Measurements from ENCODE around the gene TBR1.

The TBR1 gene

GRCh38 chr2:161419638-161420190 lies 3.6 kb downstream of the TBR1 start:
- WGBS, 2 donors (ENCODE audit: extremely low coverage in 2 of 2, insufficient read length in 2 of 2, insufficient replicate concordance in 1 of 2): no CpG with 5 or more reads among the region's 3 CpGs
- H3K4ac ChIP-seq (ENCODE audit: low read length): no peak overlapping the region
- no peak overlapping the region for H3K14ac ChIP-seq (ENCODE audit: low read length)
- H4K8ac ChIP-seq (ENCODE audit: low read depth, low read length): no peak overlapping the region
- no peak overlapping the region for H3K4me2 ChIP-seq (ENCODE audit: insufficient read depth, low read length, poor library complexity, severe bottlenecking)
- H2BK15ac ChIP-seq (ENCODE audit: low read length): no peak overlapping the region
- H3K18ac ChIP-seq (ENCODE audit: low read length): no peak overlapping the region
- no peaks in the 10 kb centered on the region for H3K79me1 ChIP-seq (ENCODE audit: low read depth, low read length)
- H3K27me3 ChIP-seq (ENCODE audit: control insufficient read depth in 3 of 3, insufficient read depth in 3 of 3, low read depth in 1 of 3, low read length in 3 of 3): peaks cover 44 to 100% (median 96%) of the 10 kb centered on the region in 3 experiments
- no peak for DNase-seq (ENCODE audit: low spot score)
- no peak overlapping the region for H3K4me3 ChIP-seq (ENCODE audit: low read length in 2 of 2)
- H2BK5ac ChIP-seq (ENCODE audit: low read length): no peak overlapping the region
- no peak overlapping the region for H4K91ac ChIP-seq (ENCODE audit: low read depth, low read length, poor library complexity)
- H2AFZ ChIP-seq (ENCODE audit: low read length): no peak overlapping the region
- no peak overlapping the region for H2BK12ac ChIP-seq (ENCODE audit: low read length)
- no peak overlapping the region for H3K9ac ChIP-seq (ENCODE audit: low read depth, low read length, poor library complexity)
- no peak overlapping the region for H3K27ac ChIP-seq (replicated peaks; ENCODE audit: low read length)
- H2BK120ac ChIP-seq (ENCODE audit: low read depth, low read length): no peak overlapping the region
- H3K36me3 ChIP-seq (replicated peaks in 1 of 2; ENCODE audit: control insufficient read depth in 2 of 2, insufficient read depth in 2 of 2, low read length in 2 of 2): no peaks in the 10 kb centered on the region
- H2AK5ac ChIP-seq (ENCODE audit: low read depth, low read length): no peak overlapping the region
- no peaks in the 10 kb centered on the region for H3K9me3 ChIP-seq (replicated peaks in 1 of 2; ENCODE audit: control insufficient read depth in 2 of 2, insufficient read depth in 1 of 2, low read depth in 1 of 2, low read length in 2 of 2)
- H3K4me1 ChIP-seq (ENCODE audit: control insufficient read depth in 2 of 2, insufficient read depth in 1 of 2, low read depth in 1 of 2, low read length in 2 of 2): peaks cover 4 to 14% of the 10 kb centered on the region in 2 donors
- H3K23ac ChIP-seq (ENCODE audit: low read depth, low read length, poor library complexity): no peak overlapping the region

DNA sequence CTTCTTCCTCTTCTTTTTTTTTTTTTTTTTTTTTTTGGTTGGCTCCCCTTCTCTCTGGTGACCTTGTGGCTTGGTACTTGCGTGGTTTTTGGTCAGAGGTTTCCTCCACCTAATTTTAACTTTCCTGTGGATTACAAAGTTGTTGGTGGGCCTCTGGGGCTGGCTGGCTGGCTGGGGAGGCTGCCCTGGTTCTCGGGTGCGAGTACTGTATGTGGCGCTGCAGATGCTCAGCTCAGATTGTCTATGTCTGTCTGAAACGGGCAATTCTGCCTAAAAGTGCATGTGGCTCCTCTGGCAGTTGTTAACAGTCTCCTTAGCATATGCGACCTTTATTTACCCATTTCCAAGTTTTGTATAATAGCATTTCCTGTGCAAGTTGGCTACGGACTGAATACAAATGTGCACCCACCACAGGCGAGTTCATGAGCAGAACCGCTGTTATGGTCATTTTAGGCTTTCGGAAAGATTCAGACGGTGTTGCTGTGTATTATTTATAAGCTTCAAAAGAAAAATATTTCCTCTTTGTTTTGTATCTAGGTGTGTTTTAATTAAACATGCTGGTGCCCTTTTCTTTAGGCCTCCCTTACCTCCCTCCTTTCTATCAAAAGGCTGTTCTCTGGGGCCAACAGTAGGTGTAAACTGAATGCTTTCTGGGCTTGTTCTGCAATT lies 4.4 kb downstream of the TBR1 start:
- no peaks in the 10 kb centered on the region for H3K79me1 ChIP-seq (ENCODE audit: low read depth, low read length)
- H3K4me3 ChIP-seq (ENCODE audit: low read length in 2 of 2): no peak overlapping the region
- no peak overlapping the region for H4K8ac ChIP-seq (ENCODE audit: low read depth, low read length)
- H3K36me3 ChIP-seq (replicated peaks in 1 of 2; ENCODE audit: control insufficient read depth in 2 of 2, insufficient read depth in 2 of 2, low read length in 2 of 2): no peaks in the 10 kb centered on the region
- H2AK5ac ChIP-seq (ENCODE audit: low read depth, low read length): no peak overlapping the region
- no CpG with 5 or more reads among the region's 11 CpGs for WGBS, 2 donors (ENCODE audit: extremely low coverage in 2 of 2, insufficient read length in 2 of 2, insufficient replicate concordance in 1 of 2)
- H3K18ac ChIP-seq (ENCODE audit: low read length): no peak overlapping the region
- no peak overlapping the region for H2BK120ac ChIP-seq (ENCODE audit: low read depth, low read length)
- no peak overlapping the region for H3K9ac ChIP-seq (ENCODE audit: low read depth, low read length, poor library complexity)
- no peak overlapping the region for H3K4me2 ChIP-seq (ENCODE audit: insufficient read depth, low read length, poor library complexity, severe bottlenecking)
- DNase-seq (ENCODE audit: low spot score): peak; percentile 24
- H3K4me1 ChIP-seq (ENCODE audit: control insufficient read depth in 2 of 2, insufficient read depth in 1 of 2, low read depth in 1 of 2, low read length in 2 of 2): peaks cover 4 to 7% of the 10 kb centered on the region in 2 donors
- H2BK5ac ChIP-seq (ENCODE audit: low read length): no peak overlapping the region
- no peak overlapping the region for H3K14ac ChIP-seq (ENCODE audit: low read length)
- peaks cover 40 to 100% (median 93%) of the 10 kb centered on the region in 3 experiments for H3K27me3 ChIP-seq (ENCODE audit: control insufficient read depth in 3 of 3, insufficient read depth in 3 of 3, low read depth in 1 of 3, low read length in 3 of 3)
- no peak overlapping the region for H3K27ac ChIP-seq (replicated peaks; ENCODE audit: low read length)
- no peak overlapping the region for H2BK15ac ChIP-seq (ENCODE audit: low read length)
- H4K91ac ChIP-seq (ENCODE audit: low read depth, low read length, poor library complexity): no peak overlapping the region
- peaks cover 0 to 3% of the 10 kb centered on the region in 2 donors for H3K9me3 ChIP-seq (replicated peaks in 1 of 2; ENCODE audit: control insufficient read depth in 2 of 2, insufficient read depth in 1 of 2, low read depth in 1 of 2, low read length in 2 of 2)
- no peak overlapping the region for H3K4ac ChIP-seq (ENCODE audit: low read length)
- H2BK12ac ChIP-seq (ENCODE audit: low read length): no peak overlapping the region
- H3K23ac ChIP-seq (ENCODE audit: low read depth, low read length, poor library complexity): no peak overlapping the region
- no peak overlapping the region for H2AFZ ChIP-seq (ENCODE audit: low read length)

DNA sequence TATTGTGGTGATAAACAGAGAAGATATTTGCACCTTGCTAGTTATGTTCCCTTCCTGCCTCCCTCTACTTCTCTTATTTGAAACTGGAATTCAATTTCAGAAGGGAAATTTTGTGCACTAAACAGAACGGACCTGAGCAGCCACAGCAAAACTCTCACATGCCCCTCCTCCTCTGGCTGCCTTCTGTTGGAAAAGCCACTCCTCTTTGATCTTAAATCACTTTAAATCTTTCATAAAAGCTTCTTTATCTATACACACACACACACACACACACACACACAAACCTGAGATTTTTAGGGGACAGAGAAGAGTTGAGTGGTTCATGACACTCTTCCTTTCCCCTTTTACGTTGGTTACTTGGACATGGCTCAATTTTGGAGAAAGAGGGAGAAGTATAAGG lies 5.6 kb downstream of the TBR1 start:
- no peak overlapping the region for H3K4me3 ChIP-seq (ENCODE audit: low read length in 2 of 2)
- no peak overlapping the region for H3K4me2 ChIP-seq (ENCODE audit: insufficient read depth, low read length, poor library complexity, severe bottlenecking)
- H2BK5ac ChIP-seq (ENCODE audit: low read length): no peak overlapping the region
- H3K9ac ChIP-seq (ENCODE audit: low read depth, low read length, poor library complexity): no peak overlapping the region
- no peak overlapping the region for H2AK5ac ChIP-seq (ENCODE audit: low read depth, low read length)
- no peak overlapping the region for H4K8ac ChIP-seq (ENCODE audit: low read depth, low read length)
- H2BK12ac ChIP-seq (ENCODE audit: low read length): no peak overlapping the region
- H2BK15ac ChIP-seq (ENCODE audit: low read length): no peak overlapping the region
- no peak overlapping the region for H2BK120ac ChIP-seq (ENCODE audit: low read depth, low read length)
- H3K27ac ChIP-seq (replicated peaks; ENCODE audit: low read length): no peak overlapping the region
- H3K23ac ChIP-seq (ENCODE audit: low read depth, low read length, poor library complexity): no peak overlapping the region
- no peaks in the 10 kb centered on the region for H3K36me3 ChIP-seq (replicated peaks in 1 of 2; ENCODE audit: control insufficient read depth in 2 of 2, insufficient read depth in 2 of 2, low read length in 2 of 2)
- H3K14ac ChIP-seq (ENCODE audit: low read length): no peak overlapping the region
- no peak overlapping the region for H3K4ac ChIP-seq (ENCODE audit: low read length)
- no CpG with 5 or more reads among the region's 2 CpGs for WGBS, 2 donors (ENCODE audit: extremely low coverage in 2 of 2, insufficient read length in 2 of 2, insufficient replicate concordance in 1 of 2)
- H3K18ac ChIP-seq (ENCODE audit: low read length): no peak overlapping the region
- no peak overlapping the region for H2AFZ ChIP-seq (ENCODE audit: low read length)
- no peak for DNase-seq (ENCODE audit: low spot score)
- peaks cover 0 to 6% of the 10 kb centered on the region in 2 donors for H3K9me3 ChIP-seq (replicated peaks in 1 of 2; ENCODE audit: control insufficient read depth in 2 of 2, insufficient read depth in 1 of 2, low read depth in 1 of 2, low read length in 2 of 2)
- H3K79me1 ChIP-seq (ENCODE audit: low read depth, low read length): no peaks in the 10 kb centered on the region
- peaks cover 41 to 100% (median 91%) of the 10 kb centered on the region in 3 experiments for H3K27me3 ChIP-seq (ENCODE audit: control insufficient read depth in 3 of 3, insufficient read depth in 3 of 3, low read depth in 1 of 3, low read length in 3 of 3)
- no peak overlapping the region for H4K91ac ChIP-seq (ENCODE audit: low read depth, low read length, poor library complexity)
- H3K4me1 ChIP-seq (ENCODE audit: control insufficient read depth in 2 of 2, insufficient read depth in 1 of 2, low read depth in 1 of 2, low read length in 2 of 2): peaks cover 4 to 7% of the 10 kb centered on the region in 2 donors

- Histone ChIP-seq H2BK120ac (ENCODE audit: low read depth, low read length) (no peak overlapping the region), H2BK12ac (ENCODE audit: low read length) (no peak overlapping the region), H3K27me3 (ENCODE audit: control insufficient read depth in 3 of 3, insufficient read depth in 3 of 3, low read depth in 1 of 3, low read length in 3 of 3) (peaks cover 39 to 100% (median 91%) of the 10 kb centered on the region in 3 experiments), H3K18ac (ENCODE audit: low read length) (peak overlapping the region; percentile 51), H4K8ac (ENCODE audit: low read depth, low read length) (no peak overlapping the region), H3K4ac (ENCODE audit: low read length) (no peak overlapping the region), H3K4me1 (ENCODE audit: control insufficient read depth in 2 of 2, insufficient read depth in 1 of 2, low read depth in 1 of 2, low read length in 2 of 2) (peaks cover 4 to 7% of the 10 kb centered on the region in 2 donors), H2BK15ac (ENCODE audit: low read length) (no peak overlapping the region), H3K9me3 (replicated peaks in 1 of 2; ENCODE audit: control insufficient read depth in 2 of 2, insufficient read depth in 1 of 2, low read depth in 1 of 2, low read length in 2 of 2) (peaks cover 0 to 14% of the 10 kb centered on the region in 2 donors), H3K36me3 (replicated peaks in 1 of 2; ENCODE audit: control insufficient read depth in 2 of 2, insufficient read depth in 2 of 2, low read length in 2 of 2) (no peaks in the 10 kb centered on the region), H2BK5ac (ENCODE audit: low read length) (no peak overlapping the region), H3K9ac (ENCODE audit: low read depth, low read length, poor library complexity) (peak overlapping the region; percentile 79), H3K4me2 (ENCODE audit: insufficient read depth, low read length, poor library complexity, severe bottlenecking) (peak overlapping the region; percentile 72), H3K14ac (ENCODE audit: low read length) (no peak overlapping the region), H3K27ac (replicated peaks; ENCODE audit: low read length) (no peak overlapping the region), H3K4me3 (ENCODE audit: low read length in 2 of 2) (peak overlapping the region in 1 of 2 donors; percentile 33), H4K91ac (ENCODE audit: low read depth, low read length, poor library complexity) (no peak overlapping the region), H3K23ac (ENCODE audit: low read depth, low read length, poor library complexity) (peak overlapping the region; percentile 77), H3K79me1 (ENCODE audit: low read depth, low read length) (no peaks in the 10 kb centered on the region), H2AK5ac (ENCODE audit: low read depth, low read length) (no peak overlapping the region), H2AFZ (ENCODE audit: low read length) (peak overlapping the region; percentile 95)
- no CpG with 5 or more reads among the region's 11 CpGs for WGBS, 2 donors (ENCODE audit: extremely low coverage in 2 of 2, insufficient read length in 2 of 2, insufficient replicate concordance in 1 of 2)
- peak; percentile 40 for DNase-seq (ENCODE audit: low spot score)
Measured at GRCh38 chr2:161422816-161423403, 6.8 kb downstream of the TBR1 start.
